ENCODE results near the gene CAB39.

DNA sequence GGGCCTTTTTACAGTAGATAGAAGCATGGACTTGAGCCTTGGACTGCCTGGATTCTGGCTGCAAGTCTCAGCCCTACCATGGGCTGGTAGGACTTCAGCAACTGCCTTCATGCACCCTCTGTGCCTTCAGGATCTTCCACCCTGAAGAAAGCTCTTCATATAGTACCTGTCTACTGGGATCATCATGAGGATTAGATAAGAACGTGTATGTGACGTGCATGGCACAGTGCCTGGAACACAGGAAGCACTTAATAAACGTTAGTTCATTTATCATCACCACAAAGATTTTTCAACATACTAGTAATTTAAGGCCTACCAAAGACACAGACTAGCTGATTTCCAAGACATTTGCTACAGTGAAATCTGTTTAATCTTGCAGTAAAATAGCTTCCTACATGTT lies 98.9 kb downstream of the CAB39 start:
- TF ChIP-seq, protein P1, sequence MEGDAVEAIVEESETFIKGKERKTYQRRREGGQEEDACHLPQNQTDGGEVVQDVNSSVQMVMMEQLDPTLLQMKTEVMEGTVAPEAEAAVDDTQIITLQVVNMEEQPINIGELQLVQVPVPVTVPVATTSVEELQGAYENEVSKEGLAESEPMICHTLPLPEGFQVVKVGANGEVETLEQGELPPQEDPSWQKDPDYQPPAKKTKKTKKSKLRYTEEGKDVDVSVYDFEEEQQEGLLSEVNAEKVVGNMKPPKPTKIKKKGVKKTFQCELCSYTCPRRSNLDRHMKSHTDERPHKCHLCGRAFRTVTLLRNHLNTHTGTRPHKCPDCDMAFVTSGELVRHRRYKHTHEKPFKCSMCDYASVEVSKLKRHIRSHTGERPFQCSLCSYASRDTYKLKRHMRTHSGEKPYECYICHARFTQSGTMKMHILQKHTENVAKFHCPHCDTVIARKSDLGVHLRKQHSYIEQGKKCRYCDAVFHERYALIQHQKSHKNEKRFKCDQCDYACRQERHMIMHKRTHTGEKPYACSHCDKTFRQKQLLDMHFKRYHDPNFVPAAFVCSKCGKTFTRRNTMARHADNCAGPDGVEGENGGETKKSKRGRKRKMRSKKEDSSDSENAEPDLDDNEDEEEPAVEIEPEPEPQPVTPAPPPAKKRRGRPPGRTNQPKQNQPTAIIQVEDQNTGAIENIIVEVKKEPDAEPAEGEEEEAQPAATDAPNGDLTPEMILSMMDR (optimal IDR thresholded peaks at IDR 0.05 in 1 of 3, IDR thresholded peaks at IDR 0.05 in 1 of 3, conservative IDR thresholded peaks at IDR 0.05 in 1 of 3; ENCODE audit: extremely low read depth in 1 of 3, insufficient read depth in 2 of 3, low read length in 3 of 3), result no peak
- TF ChIP-seq EZH2 (IDR thresholded peaks at IDR 0.05; ENCODE audit: low read length), result no peak

Measured in keratinocyte (primary cell).